PC-3 (cell line): ENCODE results near the gene ACOXL. TPM values are rescaled to one million over a fixed set of nuclear protein-coding genes. Genes with fewer than 3 reads are reported as not detected.

Source experiments
- ATAC-seq: fragments of 200-7000 bp; cut with Tn5 transposase; 2 replicates; pipeline ENCODE4 v1.9.1; 2020; ENCODE audit warnings: mild to moderate bottlenecking, moderate library complexity
- BruUV-seq: library from RNA; stranded (reverse); fragments of 400-500 nt; replicated peaks from 2 replicates; lab custom pipeline; 2021; lab: Mats Ljungman, UMichigan
- CTCF ChIA-PET: fragments of 300-600 bp; sonication (Branson Sonifier 250); formaldehyde crosslinking; loops from one replicate; lab custom pipeline; 2022; ENCODE audit warnings: antibody characterized with exemption; lab: Charles Lee
- POLR2A ChIA-PET: fragments of 300-600 bp; sonication (Branson Sonifier 250); formaldehyde crosslinking; loops from one replicate; lab custom pipeline; 2022; ENCODE audit warnings: antibody characterized with exemption; ENCODE audit not compliant: unreplicated experiment; lab: Charles Lee
- DNase-seq: peaks from one replicate; pipeline ENCODE4 v3.0.0-alpha.2; 2015
- H2AFZ ChIP-seq: fragments of 300-600 bp; sonication (generic); 2 replicates; pipeline ENCODE4 v1.6.0; 2016; ENCODE audit warnings: antibody characterized with exemption, low read length
- H3F3A ChIP-seq: fragments of 300-600 bp; sonication (generic); one replicate; pipeline ENCODE4 v1.6.0; 2017; ENCODE audit warnings: antibody characterized with exemption, low read length, control low read depth, mild to moderate bottlenecking; ENCODE audit not compliant: unreplicated experiment
- H3K27ac ChIP-seq: fragments of 300-600 bp; sonication (generic); 2 replicates; pipeline ENCODE4 v1.5.1; 2016; ENCODE audit warnings: mild to moderate bottlenecking, low read length
- H3K27me3 ChIP-seq: fragments of 300-600 bp; sonication (generic); 2 replicates; pipeline ENCODE4 v1.6.1; 2016; ENCODE audit warnings: low read length, mixed read lengths
- H3K36me3 ChIP-seq: fragments of 300-600 bp; sonication (generic); 2 replicates; pipeline ENCODE4 v1.6.1; 2016; ENCODE audit warnings: low read depth, mixed run types, low read length, mixed read lengths
- H3K4me1 ChIP-seq: fragments of 300-600 bp; sonication (generic); 2 replicates; pipeline ENCODE4 v1.5.1; 2016; ENCODE audit warnings: low read length; ENCODE audit not compliant: insufficient read depth
- H3K4me2 ChIP-seq: fragments of 300-600 bp; sonication (generic); 2 replicates; pipeline ENCODE4 v1.6.0; 2016; ENCODE audit warnings: low read length
- H3K4me3 ChIP-seq: fragments of 300-600 bp; sonication (generic); 2 replicates; pipeline ENCODE4 v1.5.1; 2016; ENCODE audit warnings: mild to moderate bottlenecking, low read length, mixed read lengths
- H3K79me2 ChIP-seq: fragments of 300-600 bp; sonication (generic); 2 replicates; pipeline ENCODE4 v1.6.1; 2017; ENCODE audit warnings: low read length, mixed read lengths
- H3K9ac ChIP-seq: fragments of 300-600 bp; sonication (generic); 2 replicates; pipeline ENCODE4 v1.6.0; 2016; ENCODE audit warnings: mild to moderate bottlenecking, low read length
- H3K9me2 ChIP-seq: fragments of 300-600 bp; sonication (generic); replicated peaks from 2 replicates; pipeline ENCODE4 v1.6.1; 2016; ENCODE audit warnings: mixed run types, low read length, mixed read lengths
- H3K9me3 ChIP-seq: fragments of 300-600 bp; sonication (generic); 2 replicates; pipeline ENCODE4 v1.6.1; 2016; ENCODE audit warnings: low read length, mixed read lengths
- H4K20me1 ChIP-seq: fragments of 300-600 bp; sonication (generic); 2 replicates; pipeline ENCODE4 v1.6.1; 2016; ENCODE audit warnings: low read length, mixed read lengths
- EZH2 ChIP-seq: fragments of 300-600 bp; sonication (generic); IDR thresholded peaks from one replicate; pipeline ENCODE4 v1.6.1; 2017; ENCODE audit warnings: antibody characterized with exemption, mild to moderate bottlenecking, low read length; ENCODE audit not compliant: unreplicated experiment
- EZH2phosphoT487 ChIP-seq: fragments of 300-600 bp; sonication (generic); IDR thresholded peaks from 2 replicates; pipeline ENCODE4 v1.6.1; 2018; ENCODE audit warnings: mild to moderate bottlenecking, antibody characterized with exemption, low read length, borderline replicate concordance
- intact Hi-C: fragments of 100-400 bp; cut with micrococcal nuclease; formaldehyde crosslinking; loops from 2 replicates; pipeline ENCODE4 v1.9.0; 2023
- total RNA-seq: library from RNA; depleted of rRNA; stranded (reverse); fragments of >200 nt; gene quantifications from 2 replicates; pipeline ENCODE4 v1.2.3, GENCODE V29; 2014
- TF ChIP-seq, protein P1 (sequence below): fragments of 300-600 bp; sonication (generic); conservative IDR thresholded peaks from 2 replicates; pipeline ENCODE4 v1.5.1; 2017; ENCODE audit warnings: antibody characterized with exemption, low read depth, mild to moderate bottlenecking, low read length

The ACOXL gene
- total RNA-seq, 1 experiment from 2014 or later = 16.3 TPM

- ATAC-seq (no peak), DNase-seq (no peak)
- H2AFZ ChIP-seq = no peak overlapping the region
- H3K9ac ChIP-seq = no peak overlapping the region
- CTCF ChIA-PET = no interaction called here
- no peaks in the 10 kb centered on the region for H3F3A ChIP-seq
- H3K36me3 ChIP-seq = no peaks in the 10 kb centered on the region; the same call in 1 of the 2 replicates
- TF ChIP-seq EZH2 (no peak), EZH2phosphoT487 (no peak)
- TF ChIP-seq, protein P1, sequence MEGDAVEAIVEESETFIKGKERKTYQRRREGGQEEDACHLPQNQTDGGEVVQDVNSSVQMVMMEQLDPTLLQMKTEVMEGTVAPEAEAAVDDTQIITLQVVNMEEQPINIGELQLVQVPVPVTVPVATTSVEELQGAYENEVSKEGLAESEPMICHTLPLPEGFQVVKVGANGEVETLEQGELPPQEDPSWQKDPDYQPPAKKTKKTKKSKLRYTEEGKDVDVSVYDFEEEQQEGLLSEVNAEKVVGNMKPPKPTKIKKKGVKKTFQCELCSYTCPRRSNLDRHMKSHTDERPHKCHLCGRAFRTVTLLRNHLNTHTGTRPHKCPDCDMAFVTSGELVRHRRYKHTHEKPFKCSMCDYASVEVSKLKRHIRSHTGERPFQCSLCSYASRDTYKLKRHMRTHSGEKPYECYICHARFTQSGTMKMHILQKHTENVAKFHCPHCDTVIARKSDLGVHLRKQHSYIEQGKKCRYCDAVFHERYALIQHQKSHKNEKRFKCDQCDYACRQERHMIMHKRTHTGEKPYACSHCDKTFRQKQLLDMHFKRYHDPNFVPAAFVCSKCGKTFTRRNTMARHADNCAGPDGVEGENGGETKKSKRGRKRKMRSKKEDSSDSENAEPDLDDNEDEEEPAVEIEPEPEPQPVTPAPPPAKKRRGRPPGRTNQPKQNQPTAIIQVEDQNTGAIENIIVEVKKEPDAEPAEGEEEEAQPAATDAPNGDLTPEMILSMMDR = no peak
- no peaks in the 10 kb centered on the region for H3K27me3 ChIP-seq
- no peak overlapping the region for H3K27ac ChIP-seq
- no peaks in the 10 kb centered on the region for H3K4me1 ChIP-seq
- intact Hi-C loops = no loop called here
- POLR2A ChIA-PET = no interaction called here
- no peaks in the 10 kb centered on the region for H3K79me2 ChIP-seq
- no peaks in the 10 kb centered on the region for H3K9me2 ChIP-seq
- H4K20me1 ChIP-seq = no peaks in the 10 kb centered on the region
- H3K4me2 ChIP-seq = no peak overlapping the region
- BruUV-seq = no TSS peak
- no peaks in the 10 kb centered on the region for H3K9me3 ChIP-seq
- no peak overlapping the region for H3K4me3 ChIP-seq
Observed at GRCh38 chr2:110777531-110778311, 45.3 kb downstream of the ACOXL start.

DNA sequence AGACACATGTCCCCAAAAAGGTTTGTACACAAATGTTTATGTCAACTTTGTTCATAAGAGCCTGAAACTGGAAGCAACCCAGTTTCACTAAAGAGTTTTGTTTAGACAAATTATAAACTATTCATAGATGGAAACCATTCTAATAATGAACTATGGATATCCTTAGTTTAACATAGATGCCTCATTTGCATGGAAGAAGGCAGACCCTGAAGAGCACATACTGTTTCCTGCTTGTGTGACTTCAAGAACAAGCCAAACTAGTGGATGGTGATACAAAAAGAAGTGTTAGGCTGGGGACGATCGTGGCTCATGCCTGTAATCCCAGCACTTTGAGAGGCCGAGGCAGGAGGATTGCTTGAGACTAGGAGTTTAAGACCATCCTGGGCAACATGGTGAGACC, 48.1 kb downstream of the ACOXL start:
- Histone ChIP-seq H4K20me1 (no peaks in the 10 kb centered on the region), H3K79me2 (no peaks in the 10 kb centered on the region), H3K9ac (no peak overlapping the region), H3K4me1 (no peaks in the 10 kb centered on the region), H3F3A (no peaks in the 10 kb centered on the region), H2AFZ (no peak overlapping the region), H3K4me2 (no peak overlapping the region), H3K9me3 (no peaks in the 10 kb centered on the region), H3K9me2 (no peaks in the 10 kb centered on the region), H3K36me3 (no peaks in the 10 kb centered on the region), H3K4me3 (no peak overlapping the region), H3K27ac (no peak overlapping the region), H3K27me3 (no peaks in the 10 kb centered on the region)
- ChIA-PET CTCF (no interaction called here), POLR2A (no interaction called here)
- TF ChIP-seq EZH2phosphoT487 = no peak
- intact Hi-C loops = no loop called here
- DNase-seq (no peak), ATAC-seq (no peak)
- BruUV-seq = no TSS peak

GRCh38 chr2:110783196-110783873, 51.0 kb downstream of the ACOXL start:
- H3K27me3 ChIP-seq = no peaks in the 10 kb centered on the region

More at GRCh38 chr2:110783196-110783873, 51.0 kb downstream of the ACOXL start:
- Histone ChIP-seq H3K9me3 (no peaks in the 10 kb centered on the region), H3K27ac (no peak overlapping the region), H3K4me2 (no peak overlapping the region), H3K4me3 (no peak overlapping the region), H3K79me2 (no peaks in the 10 kb centered on the region), H3K9ac (no peak overlapping the region), H4K20me1 (no peaks in the 10 kb centered on the region), H2AFZ (no peak overlapping the region), H3K9me2 (no peaks in the 10 kb centered on the region), H3K4me1 (peaks cover 7% of the 10 kb centered on the region), H3K36me3 (no peaks in the 10 kb centered on the region), H3F3A (no peaks in the 10 kb centered on the region)
- CTCF ChIA-PET = no interaction called here
- ATAC-seq (no peak), DNase-seq (no peak)
- intact Hi-C loops = no loop called here
- BruUV-seq = no TSS peak
- TF ChIP-seq, protein P1 = no peak
- TF ChIP-seq EZH2phosphoT487 (no peak), EZH2 (no peak)
- POLR2A ChIA-PET = no interaction called here
